Tibial nerve (tissue), 4 donors: ENCODE data around the gene VPS41.

Experiments used
- EP300 ChIP-seq, 2 donors: sonication (generic); formaldehyde crosslinking; IDR thresholded peaks; one replicate each; pipeline ENCODE4 v1.6.1; 2017; ENCODE audit warnings: antibody characterized with exemption in 2 of 2, mild to moderate bottlenecking in 1 of 2
- POLR2A ChIP-seq, 2 donors: fragments of 450-650 bp; IDR thresholded peaks; one replicate each; pipeline ENCODE4 v1.6.1; 2017; ENCODE audit warnings: antibody characterized with exemption in 2 of 2, mild to moderate bottlenecking in 2 of 2, moderate library complexity in 2 of 2
- TF ChIP-seq, protein P1 (sequence below), 5 experiments: fragments of 200-600 bp in 3 of 5; fragments of 450-650 bp in 2 of 5; sonication (generic) in 3 of 5; IDR thresholded peaks; one replicate each; pipeline ENCODE4 v1.5.1; 2016 to 2019; ENCODE audit warnings: antibody characterized with exemption in 5 of 5, mild to moderate bottlenecking in 3 of 5, moderate library complexity in 2 of 5

DNA sequence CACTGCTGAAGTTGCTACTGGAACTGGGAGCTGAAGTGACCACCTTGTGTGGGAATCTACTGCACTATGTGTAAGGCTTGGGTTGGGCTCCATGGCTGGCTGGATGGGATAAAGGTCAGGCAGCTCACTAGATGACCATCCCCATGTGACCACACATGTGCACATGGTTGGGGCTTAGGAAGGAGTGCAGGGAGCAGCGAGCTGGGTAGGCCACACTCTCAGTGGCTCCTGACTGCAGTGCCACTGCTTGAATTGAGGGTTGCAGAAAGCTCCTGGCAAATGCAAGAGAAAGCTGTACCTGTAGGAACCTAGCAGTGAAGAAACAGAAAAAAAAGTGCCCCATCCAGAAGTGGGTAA, 230.3 kb downstream of the VPS41 start:
- TF ChIP-seq, protein P1, sequence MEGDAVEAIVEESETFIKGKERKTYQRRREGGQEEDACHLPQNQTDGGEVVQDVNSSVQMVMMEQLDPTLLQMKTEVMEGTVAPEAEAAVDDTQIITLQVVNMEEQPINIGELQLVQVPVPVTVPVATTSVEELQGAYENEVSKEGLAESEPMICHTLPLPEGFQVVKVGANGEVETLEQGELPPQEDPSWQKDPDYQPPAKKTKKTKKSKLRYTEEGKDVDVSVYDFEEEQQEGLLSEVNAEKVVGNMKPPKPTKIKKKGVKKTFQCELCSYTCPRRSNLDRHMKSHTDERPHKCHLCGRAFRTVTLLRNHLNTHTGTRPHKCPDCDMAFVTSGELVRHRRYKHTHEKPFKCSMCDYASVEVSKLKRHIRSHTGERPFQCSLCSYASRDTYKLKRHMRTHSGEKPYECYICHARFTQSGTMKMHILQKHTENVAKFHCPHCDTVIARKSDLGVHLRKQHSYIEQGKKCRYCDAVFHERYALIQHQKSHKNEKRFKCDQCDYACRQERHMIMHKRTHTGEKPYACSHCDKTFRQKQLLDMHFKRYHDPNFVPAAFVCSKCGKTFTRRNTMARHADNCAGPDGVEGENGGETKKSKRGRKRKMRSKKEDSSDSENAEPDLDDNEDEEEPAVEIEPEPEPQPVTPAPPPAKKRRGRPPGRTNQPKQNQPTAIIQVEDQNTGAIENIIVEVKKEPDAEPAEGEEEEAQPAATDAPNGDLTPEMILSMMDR (IDR thresholded peaks at IDR 0.05), result no peak
- no peak for TF ChIP-seq EP300 (IDR thresholded peaks at IDR 0.05)
- TF ChIP-seq POLR2A (IDR thresholded peaks at IDR 0.05), result no peak
